ENCODE results near the gene DNAJC9. TPM values are rescaled to one million over a fixed set of nuclear protein-coding genes. Genes with fewer than 3 reads are reported as not detected.

Gene DNAJC9
- polyA plus RNA-seq, 1 donor from 2014 or later, result 88.0 TPM

DNA sequence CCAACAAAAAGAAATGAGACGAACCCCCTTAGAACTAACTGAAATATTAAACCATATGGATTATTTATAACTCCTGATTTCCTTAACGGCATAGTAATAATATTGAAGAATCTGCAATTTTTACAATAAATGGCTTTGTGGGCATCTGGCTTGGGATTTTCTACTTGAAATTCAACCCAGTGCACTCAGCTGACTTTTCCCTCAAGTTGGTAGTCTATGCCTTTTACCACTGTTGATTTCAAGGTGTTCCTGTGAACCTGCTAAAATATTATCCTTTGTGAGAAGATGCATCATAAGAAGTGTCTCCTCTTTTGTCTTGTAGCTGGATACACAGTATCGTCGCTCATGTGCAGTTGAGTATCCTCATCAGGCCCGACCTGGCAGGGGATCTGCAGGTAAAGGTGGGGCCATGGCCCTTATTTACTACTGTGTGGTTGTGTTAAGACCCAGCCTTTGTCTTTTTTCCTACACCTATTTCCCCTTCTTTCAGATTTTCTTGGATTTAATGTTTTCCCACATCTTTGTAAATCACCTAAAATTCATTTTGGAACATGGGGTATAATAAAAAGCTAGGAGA is 8.0 kb downstream of the DNAJC9 start:
- Histone ChIP-seq H3K36me3 (ENCODE audit: insufficient read depth, low read length) (no peaks in the 10 kb centered on the region), H3K9me2 (ENCODE audit: insufficient read depth, low read length) (no peaks in the 10 kb centered on the region), H4K20me1 (ENCODE audit: insufficient read depth) (no peaks in the 10 kb centered on the region), H2AFZ (ENCODE audit: low read depth, low read length) (no peak overlapping the region), H3F3A (ENCODE audit: insufficient read depth, low read length, poor library complexity, severe bottlenecking) (no peaks in the 10 kb centered on the region), H3K4me2 (ENCODE audit: low read length) (no peak overlapping the region), H3K9ac (ENCODE audit: low read length) (no peak overlapping the region), H3K4me3 (ENCODE audit: low read length) (no peak overlapping the region), H3K79me2 (replicated peaks; ENCODE audit: insufficient read depth, low read length) (no peaks in the 10 kb centered on the region), H3K27ac (ENCODE audit: low read length) (no peak overlapping the region), H3K27me3 (ENCODE audit: insufficient read depth, low read depth, low read length) (no peaks in the 10 kb centered on the region), H3K9me3 (ENCODE audit: low read length) (no peaks in the 10 kb centered on the region)
- no peak for TF ChIP-seq REST (IDR thresholded peaks at IDR 0.05; ENCODE audit: borderline replicate concordance)
- TF ChIP-seq MXI1 (conservative IDR thresholded peaks at IDR 0.05; ENCODE audit: poor library complexity, severe bottlenecking), result no peak
- TF ChIP-seq, protein P1, sequence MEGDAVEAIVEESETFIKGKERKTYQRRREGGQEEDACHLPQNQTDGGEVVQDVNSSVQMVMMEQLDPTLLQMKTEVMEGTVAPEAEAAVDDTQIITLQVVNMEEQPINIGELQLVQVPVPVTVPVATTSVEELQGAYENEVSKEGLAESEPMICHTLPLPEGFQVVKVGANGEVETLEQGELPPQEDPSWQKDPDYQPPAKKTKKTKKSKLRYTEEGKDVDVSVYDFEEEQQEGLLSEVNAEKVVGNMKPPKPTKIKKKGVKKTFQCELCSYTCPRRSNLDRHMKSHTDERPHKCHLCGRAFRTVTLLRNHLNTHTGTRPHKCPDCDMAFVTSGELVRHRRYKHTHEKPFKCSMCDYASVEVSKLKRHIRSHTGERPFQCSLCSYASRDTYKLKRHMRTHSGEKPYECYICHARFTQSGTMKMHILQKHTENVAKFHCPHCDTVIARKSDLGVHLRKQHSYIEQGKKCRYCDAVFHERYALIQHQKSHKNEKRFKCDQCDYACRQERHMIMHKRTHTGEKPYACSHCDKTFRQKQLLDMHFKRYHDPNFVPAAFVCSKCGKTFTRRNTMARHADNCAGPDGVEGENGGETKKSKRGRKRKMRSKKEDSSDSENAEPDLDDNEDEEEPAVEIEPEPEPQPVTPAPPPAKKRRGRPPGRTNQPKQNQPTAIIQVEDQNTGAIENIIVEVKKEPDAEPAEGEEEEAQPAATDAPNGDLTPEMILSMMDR (IDR thresholded peaks at IDR 0.05; ENCODE audit: poor library complexity, severe bottlenecking), result no peak
- no peak for TF ChIP-seq TAF1 (IDR thresholded peaks at IDR 0.05; ENCODE audit: low read depth)
- TF ChIP-seq RAD21 (conservative IDR thresholded peaks at IDR 0.05), result no peak
- no peak for TF ChIP-seq EZH2 (IDR thresholded peaks at IDR 0.05; ENCODE audit: borderline replicate concordance, insufficient read depth, low read length, poor library complexity, severe bottlenecking)
- TF ChIP-seq SMC3 (conservative IDR thresholded peaks at IDR 0.05; ENCODE audit: poor library complexity), result no peak
- no peak for TF ChIP-seq POLR2AphosphoS5 (IDR thresholded peaks at IDR 0.05)
- TF ChIP-seq EP300 (conservative IDR thresholded peaks at IDR 0.05; ENCODE audit: poor library complexity, severe bottlenecking), result no peak

GRCh38 chr10:73234695-73235094 is 12.4 kb downstream of the DNAJC9 start:
- Histone ChIP-seq H3K4me3 (ENCODE audit: low read length) (no peak overlapping the region), H3K36me3 (ENCODE audit: insufficient read depth, low read length) (no peaks in the 10 kb centered on the region), H3K27me3 (ENCODE audit: insufficient read depth, low read depth, low read length) (no peaks in the 10 kb centered on the region), H3K9me2 (ENCODE audit: insufficient read depth, low read length) (no peaks in the 10 kb centered on the region), H2AFZ (ENCODE audit: low read depth, low read length) (no peak overlapping the region), H3K9me3 (ENCODE audit: low read length) (no peaks in the 10 kb centered on the region), H3K9ac (ENCODE audit: low read length) (no peak overlapping the region), H3K27ac (ENCODE audit: low read length) (no peak overlapping the region), H3K4me2 (ENCODE audit: low read length) (no peak overlapping the region), H3F3A (ENCODE audit: insufficient read depth, low read length, poor library complexity, severe bottlenecking) (no peaks in the 10 kb centered on the region), H4K20me1 (ENCODE audit: insufficient read depth) (no peaks in the 10 kb centered on the region), H3K79me2 (replicated peaks; ENCODE audit: insufficient read depth, low read length) (no peaks in the 10 kb centered on the region)
- TF ChIP-seq MXI1 (conservative IDR thresholded peaks at IDR 0.05; ENCODE audit: poor library complexity, severe bottlenecking) (no peak), REST (IDR thresholded peaks at IDR 0.05; ENCODE audit: borderline replicate concordance) (no peak), TAF1 (IDR thresholded peaks at IDR 0.05; ENCODE audit: low read depth) (no peak), RAD21 (conservative IDR thresholded peaks at IDR 0.05) (no peak), POLR2AphosphoS5 (IDR thresholded peaks at IDR 0.05) (no peak), EP300 (conservative IDR thresholded peaks at IDR 0.05; ENCODE audit: poor library complexity, severe bottlenecking) (no peak), SMC3 (conservative IDR thresholded peaks at IDR 0.05; ENCODE audit: poor library complexity) (no peak), EZH2 (IDR thresholded peaks at IDR 0.05; ENCODE audit: borderline replicate concordance, insufficient read depth, low read length, poor library complexity, severe bottlenecking) (no peak)
- TF ChIP-seq, protein P1 (IDR thresholded peaks at IDR 0.05; ENCODE audit: poor library complexity, severe bottlenecking), result no peak

Data from neural cell (in vitro differentiated cells).